ENCODE data around the gene UROC1.

- no peak for TF ChIP-seq MAFK (IDR thresholded peaks at IDR 0.05; ENCODE audit: low read depth, low read length)
- TF ChIP-seq POLR2A (IDR thresholded peaks at IDR 0.05; ENCODE audit: low read depth, low read length), result no peak
- TF ChIP-seq MAZ (IDR thresholded peaks at IDR 0.05; ENCODE audit: borderline replicate concordance, low read depth, low read length), result no peak
These were observed 67.4 kb downstream of the UROC1 start for GRCh38 chr3:126450219-126450618.
